ENCODE measurements around the gene TK1. TPM values are rescaled to one million over a fixed set of nuclear protein-coding genes. Genes with fewer than 3 reads are reported as not detected.

Gene TK1
- total RNA-seq, 6 experiments from 2014 or later: 75.8 to 145 (median 136) TPM

- Mint-ChIP-seq H3K9me3 (no peaks in the 10 kb centered on the region), H3K27ac (no peak overlapping the region), H3K27me3 (ENCODE audit: insufficient read depth) (peaks cover 18% of the 10 kb centered on the region), H3K36me3 (ENCODE audit: low read depth) (no peaks in the 10 kb centered on the region), H3K4me3 (no peak overlapping the region), H3K4me1 (ENCODE audit: low read depth) (peaks cover 9% of the 10 kb centered on the region)
- DNase-seq: no peak
- no peak for TF ChIP-seq CTCF (IDR thresholded peaks at IDR 0.05)
Observed at GRCh38 chr17:78144736-78145641, 41.9 kb downstream of the TK1 start.

GRCh38 chr17:78144147-78144719, 42.6 kb downstream of the TK1 start:
- no peaks in the 10 kb centered on the region for H3K36me3 Mint-ChIP-seq (ENCODE audit: low read depth)
- H3K27me3 Mint-ChIP-seq (ENCODE audit: insufficient read depth): peaks cover 16% of the 10 kb centered on the region
- no peak for TF ChIP-seq CTCF (IDR thresholded peaks at IDR 0.05)
- peak; percentile 45 for DNase-seq
- H3K4me3 Mint-ChIP-seq: no peak overlapping the region
- H3K9me3 Mint-ChIP-seq: no peaks in the 10 kb centered on the region
- no peak overlapping the region for H3K27ac Mint-ChIP-seq
- peaks cover 9% of the 10 kb centered on the region for H3K4me1 Mint-ChIP-seq (ENCODE audit: low read depth)

GRCh38 chr17:78143214-78144146, 43.4 kb downstream of the TK1 start:
- Mint-ChIP-seq H3K27me3 (ENCODE audit: insufficient read depth) (peaks cover 8% of the 10 kb centered on the region), H3K9me3 (no peaks in the 10 kb centered on the region), H3K36me3 (ENCODE audit: low read depth) (no peaks in the 10 kb centered on the region), H3K4me1 (ENCODE audit: low read depth) (peaks cover 9% of the 10 kb centered on the region), H3K27ac (no peak overlapping the region), H3K4me3 (no peak overlapping the region)
- DNase-seq: no peak
- TF ChIP-seq CTCF (IDR thresholded peaks at IDR 0.05): no peak

GRCh38 chr17:78142119-78142861, 44.6 kb downstream of the TK1 start:
- Mint-ChIP-seq H3K27me3 (ENCODE audit: insufficient read depth) (peaks cover 5% of the 10 kb centered on the region), H3K4me1 (ENCODE audit: low read depth) (peaks cover 9% of the 10 kb centered on the region), H3K9me3 (no peaks in the 10 kb centered on the region), H3K36me3 (ENCODE audit: low read depth) (no peaks in the 10 kb centered on the region), H3K27ac (no peak overlapping the region), H3K4me3 (no peak overlapping the region)
- TF ChIP-seq CTCF (IDR thresholded peaks at IDR 0.05): no peak
- peak; percentile 34 for DNase-seq

Data from HFFc6 (cell line).